Body of pancreas (tissue), 4 donors: ENCODE data around the gene DCHS1. TPM values are rescaled to one million over a fixed set of nuclear protein-coding genes. Genes with fewer than 3 reads are reported as not detected.

Experiments used
- ATAC-seq: fragments of 150-250 bp; one replicate; pipeline ENCODE4 v1.9.1; 2016
- DNase-seq, 4 donors: peaks; one replicate each; pipeline ENCODE4 v3.0.0-alpha.2; 2019
- H3K27ac ChIP-seq, 4 donors: fragments of 200-600 bp; sonication (generic); 1 replicate in 3 of 4; 2 replicates in 1 of 4; pipeline versions ENCODE4 v1.5.1 to v1.6.1; 2016 to 2019; ENCODE audit warnings: mild to moderate bottlenecking in 1 of 4, mixed read lengths in 1 of 4, moderate library complexity in 1 of 4
- H3K27me3 ChIP-seq, 2 donors: fragments of 200-600 bp; sonication (generic); one replicate each; pipeline ENCODE4 v1.6.0; 2016; ENCODE audit warnings: mild to moderate bottlenecking in 1 of 2
- H3K36me3 ChIP-seq, 2 donors: fragments of 200-600 bp; sonication (generic); replicated peaks in 1 of 2; 2 replicates each; pipeline ENCODE4 v1.5.1; 2016; ENCODE audit warnings: low read depth in 2 of 2; ENCODE audit not compliant: insufficient read depth in 1 of 2
- H3K4me1 ChIP-seq: fragments of 200-600 bp; sonication (generic); one replicate; pipeline ENCODE4 v1.6.0; 2016
- H3K4me3 ChIP-seq, 2 donors: fragments of 200-600 bp; sonication (generic); 1 replicate in 1 of 2; 2 replicates in 1 of 2; pipeline ENCODE4 v1.5.1; 2016 to 2019
- H3K9me3 ChIP-seq, 3 donors: fragments of 200-600 bp; sonication (generic); 1 replicate in 2 of 3; 2 replicates in 1 of 3; pipeline ENCODE4 v1.5.1; 2016
- POLR2A ChIP-seq, 3 donors: fragments of 450-650 bp; IDR thresholded peaks; one replicate each; pipeline ENCODE4 v1.6.1; 2016; ENCODE audit warnings: antibody characterized with exemption in 3 of 3, mild to moderate bottlenecking in 2 of 3
- WGBS, 2 donors: methylation state at CpG; one replicate each; pipeline ENCODE4 v1.1.5; 2017; 5-methylcytosine and 5-hydroxymethylcytosine counted together
- intact Hi-C: fragments of 100-400 bp; cut with DNase I; formaldehyde crosslinking; loops from one replicate; pipeline ENCODE4 v1.15.1; 2023
- total RNA-seq, 2 donors: library from RNA; depleted of rRNA; stranded (reverse); fragments of >200 nt; gene quantifications; one replicate each; pipeline ENCODE4 v1.1.0, GENCODE V29; 2016
- TF ChIP-seq, protein P1 (sequence below), 7 experiments: fragments of 450-650 bp in 4 of 7; fragments of 200-600 bp in 3 of 7; sonication (generic) in 3 of 7; IDR thresholded peaks; one replicate each; pipeline ENCODE4 v1.5.1; 2016 to 2019; ENCODE audit warnings: antibody characterized with exemption in 7 of 7

DCHS1 gene
- total RNA-seq, 2 donors from 2014 or later: 6.0 to 10.9 TPM

DNA sequence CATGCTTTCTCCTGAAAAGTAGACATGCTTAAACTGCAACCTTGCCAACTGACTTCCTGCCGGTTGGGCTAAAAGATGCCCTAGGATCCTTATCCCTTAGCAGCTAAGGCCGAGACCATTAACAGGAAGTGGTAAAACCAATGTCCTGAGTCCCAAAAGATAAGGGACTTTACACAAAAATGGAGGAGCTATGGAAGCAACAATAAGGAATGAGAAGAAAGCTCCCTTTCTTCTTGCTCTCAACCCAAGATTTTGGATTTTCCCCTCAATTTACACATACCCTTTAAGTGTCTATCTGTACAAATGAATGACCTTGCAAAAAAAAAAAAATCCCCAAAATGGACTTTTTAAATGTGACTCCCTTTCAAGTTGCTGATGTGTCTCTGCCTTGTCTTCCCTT is 16.4 kb upstream of the DCHS1 start:
- H3K27me3 ChIP-seq: no peaks in the 10 kb centered on the region
- H3K27ac ChIP-seq: no peak overlapping the region
- intact Hi-C loops: loop anchor here (10.0 kb wide), 1 partner anchor 47 kb away; no protein-coding TSS in a partner anchor
- DNase-seq: no peak
- no peak overlapping the region for H3K4me3 ChIP-seq
- ATAC-seq: no peak
- TF ChIP-seq, protein P1, sequence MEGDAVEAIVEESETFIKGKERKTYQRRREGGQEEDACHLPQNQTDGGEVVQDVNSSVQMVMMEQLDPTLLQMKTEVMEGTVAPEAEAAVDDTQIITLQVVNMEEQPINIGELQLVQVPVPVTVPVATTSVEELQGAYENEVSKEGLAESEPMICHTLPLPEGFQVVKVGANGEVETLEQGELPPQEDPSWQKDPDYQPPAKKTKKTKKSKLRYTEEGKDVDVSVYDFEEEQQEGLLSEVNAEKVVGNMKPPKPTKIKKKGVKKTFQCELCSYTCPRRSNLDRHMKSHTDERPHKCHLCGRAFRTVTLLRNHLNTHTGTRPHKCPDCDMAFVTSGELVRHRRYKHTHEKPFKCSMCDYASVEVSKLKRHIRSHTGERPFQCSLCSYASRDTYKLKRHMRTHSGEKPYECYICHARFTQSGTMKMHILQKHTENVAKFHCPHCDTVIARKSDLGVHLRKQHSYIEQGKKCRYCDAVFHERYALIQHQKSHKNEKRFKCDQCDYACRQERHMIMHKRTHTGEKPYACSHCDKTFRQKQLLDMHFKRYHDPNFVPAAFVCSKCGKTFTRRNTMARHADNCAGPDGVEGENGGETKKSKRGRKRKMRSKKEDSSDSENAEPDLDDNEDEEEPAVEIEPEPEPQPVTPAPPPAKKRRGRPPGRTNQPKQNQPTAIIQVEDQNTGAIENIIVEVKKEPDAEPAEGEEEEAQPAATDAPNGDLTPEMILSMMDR (IDR thresholded peaks at IDR 0.05): no peak
- no peak for TF ChIP-seq POLR2A (IDR thresholded peaks at IDR 0.05)
- H3K9me3 ChIP-seq: no peaks in the 10 kb centered on the region
- 78 to 85% methylated on average over 2 of the region's 2 CpGs for WGBS, 2 donors
- H3K4me1 ChIP-seq: no peaks in the 10 kb centered on the region
- no peaks in the 10 kb centered on the region for H3K36me3 ChIP-seq

GRCh38 chr11:6670202-6670830 is 14.7 kb upstream of the DCHS1 start:
- WGBS, 2 donors: 64 to 69% methylated on average over 6 of the region's 6 CpGs
- Histone ChIP-seq H3K27me3 (no peaks in the 10 kb centered on the region), H3K36me3 (no peaks in the 10 kb centered on the region), H3K27ac (no peak overlapping the region), H3K9me3 (no peaks in the 10 kb centered on the region), H3K4me3 (no peak overlapping the region), H3K4me1 (no peaks in the 10 kb centered on the region)
- DNase-seq (no peak), ATAC-seq (no peak)
- intact Hi-C loops: loop anchor here (10.0 kb wide), 1 partner anchor 46 kb away; no protein-coding TSS in a partner anchor
- TF ChIP-seq, protein P1 (IDR thresholded peaks at IDR 0.05): no peak
- TF ChIP-seq POLR2A (IDR thresholded peaks at IDR 0.05): no peak

DNA sequence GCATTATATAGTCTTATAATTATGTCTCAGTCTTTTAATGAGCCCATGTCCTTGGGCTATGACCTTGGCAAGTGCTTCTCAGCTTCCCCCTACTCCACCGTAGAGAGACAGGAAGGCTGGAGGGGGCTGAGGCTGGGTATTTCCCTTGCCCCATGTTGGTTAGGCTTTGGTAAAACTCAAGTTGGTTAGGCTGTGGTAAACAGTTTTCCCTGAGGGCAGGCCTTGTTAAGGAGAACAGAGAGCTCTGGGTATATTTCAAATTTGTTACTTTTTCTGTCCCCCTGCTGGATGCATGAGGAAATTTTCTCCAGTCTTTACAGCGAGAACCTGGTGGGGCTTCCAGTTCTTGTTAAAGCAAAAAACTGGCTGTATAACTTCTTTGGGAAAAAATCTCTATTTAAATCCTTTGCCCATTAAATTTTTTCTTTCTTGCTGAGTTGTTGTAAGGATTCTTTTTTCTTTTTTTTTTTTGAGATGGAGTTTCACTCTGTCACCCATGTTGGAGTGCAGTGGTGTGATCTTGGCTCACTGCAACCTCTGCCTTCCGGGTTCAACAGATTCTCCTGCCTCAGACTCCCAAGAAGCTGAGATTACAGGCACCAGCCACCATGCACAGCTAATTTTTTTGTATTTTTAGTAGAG is 12.2 kb upstream of the DCHS1 start:
- no peak overlapping the region for H3K27ac ChIP-seq
- H3K4me3 ChIP-seq: no peak overlapping the region
- H3K27me3 ChIP-seq: no peaks in the 10 kb centered on the region
- no peak for TF ChIP-seq POLR2A (IDR thresholded peaks at IDR 0.05)
- TF ChIP-seq, protein P1 (IDR thresholded peaks at IDR 0.05): peak; percentile 25 to 51 (median 47)
- WGBS, 2 donors: 58 to 71% methylated on average over 3 of the region's 3 CpGs
- H3K36me3 ChIP-seq: no peaks in the 10 kb centered on the region
- DNase-seq (peak in 1 of 4 donors; percentile 13), ATAC-seq (peak; percentile 62)
- no peaks in the 10 kb centered on the region for H3K9me3 ChIP-seq
- H3K4me1 ChIP-seq: no peaks in the 10 kb centered on the region
- intact Hi-C loops: no loop called here

- ATAC-seq (no peak), DNase-seq (no peak)
- H3K9me3 ChIP-seq: no peaks in the 10 kb centered on the region
- WGBS, 2 donors: 86 to 87% methylated on average over 4 of the region's 4 CpGs
- TF ChIP-seq POLR2A (IDR thresholded peaks at IDR 0.05): no peak
- TF ChIP-seq, protein P1 (IDR thresholded peaks at IDR 0.05): no peak
- no peak overlapping the region for H3K27ac ChIP-seq
- no peaks in the 10 kb centered on the region for H3K27me3 ChIP-seq
- H3K4me1 ChIP-seq: no peaks in the 10 kb centered on the region
- H3K4me3 ChIP-seq: no peak overlapping the region
- intact Hi-C loops: no loop called here
- no peaks in the 10 kb centered on the region for H3K36me3 ChIP-seq
Measured at GRCh38 chr11:6666302-6667183, 10.9 kb upstream of the DCHS1 start.
